Adrenal gland (tissue), 12 donors: ENCODE measurements around the gene NFKB2. TPM values are rescaled to one million over a fixed set of nuclear protein-coding genes. Genes with fewer than 3 reads are reported as not detected.

Experiments
- DNase-seq, 7 donors: peaks; one replicate each; pipeline ENCODE4 v3.0.0-alpha.2; 2019 to 2020
- H3K27ac ChIP-seq, 5 donors: fragments of 200-600 bp; sonication (generic) in 4 of 5; 1 replicate in 3 of 5; 2 replicates in 2 of 5; pipeline versions ENCODE4 v1.5.1 to v1.8.0; 2016 to 2020; ENCODE audit warnings: mild to moderate bottlenecking in 1 of 5
- H3K27me3 ChIP-seq: fragments of 200-600 bp; 2 replicates; pipeline ENCODE4 v1.8.0; 2021
- H3K36me3 ChIP-seq, 2 donors: fragments of 200-600 bp; replicated peaks in 1 of 2; 1 replicate in 1 of 2; 2 replicates in 1 of 2; pipeline versions ENCODE4 v1.5.1 to v1.8.0; 2018 to 2022
- H3K4me1 ChIP-seq, 2 donors: fragments of 200-600 bp; replicated peaks in 1 of 2; 1 replicate in 1 of 2; 2 replicates in 1 of 2; pipeline versions ENCODE4 v1.5.1 to v1.8.0; 2018 to 2021
- H3K4me3 ChIP-seq, 4 donors: fragments of 200-600 bp; sonication (generic) in 3 of 4; one replicate each; pipeline ENCODE4 v1.5.1; 2016 to 2018
- H3K9me3 ChIP-seq, 3 donors: fragments of 200-600 bp; sonication (generic) in 1 of 3; replicated peaks in 1 of 3; 1 replicate in 2 of 3; 2 replicates in 1 of 3; pipeline versions ENCODE4 v1.5.1 to v1.8.0; 2016 to 2021
- CTCF ChIP-seq, 6 experiments: fragments of 450-650 bp in 4 of 6; fragments of 200-600 bp in 2 of 6; sonication (generic) in 1 of 6; IDR thresholded peaks; 1 replicate in 5 of 6; 2 replicates in 1 of 6; pipeline versions ENCODE4 v1.5.1 to v1.8.0; 2016 to 2021; ENCODE audit warnings: antibody characterized with exemption in 6 of 6, mild to moderate bottlenecking in 2 of 6, moderate library complexity in 1 of 6
- POLR2A ChIP-seq, 2 donors: fragments of 450-650 bp; IDR thresholded peaks; one replicate each; pipeline ENCODE4 v1.6.1; 2017; ENCODE audit warnings: antibody characterized with exemption in 2 of 2, mild to moderate bottlenecking in 2 of 2, moderate library complexity in 1 of 2
- WGBS, 4 donors: extraction: QIAGEN DNeasy Blood & Tissue Kit in 2 of 4; methylation state at CpG; one replicate each; pipeline versions ENCODE4 v1.1.5 to v1.1.7; 2013 to 2017; 5-methylcytosine and 5-hydroxymethylcytosine counted together
- intact Hi-C, 2 donors: fragments of 100-400 bp; cut with DNase I; formaldehyde crosslinking; loops; one replicate each; pipeline versions ENCODE4 v1.14.1 to v1.15.0; 2022 to 2023
- polyA plus RNA-seq, 3 donors: library from polyadenylated mRNA; stranded (reverse); fragments of 200-250 nt in 2 of 3; fragments of 350-450 nt in 1 of 3; fragmentation: Illumina TruSeq in 1 of 3; extraction: RNeasy Lipid Tissue Mini Kit (QIAGEN cat#74804) in 1 of 3; gene quantifications; one replicate each; pipeline ENCODE4 v1.2.3, GENCODE V29; 2013 to 2014
- total RNA-seq, 9 donors: library from RNA; depleted of rRNA in 4 of 9; stranded (reverse); fragments of >200 nt in 4 of 9; fragments of 120-200 nt in 1 of 9; fragmentation: NEBNext Ultra II Directional in 1 of 9; extraction: Animal tissue kit (Norgen Biotek cat#: 25700) in 1 of 9; gene quantifications; one replicate each; pipeline versions ENCODE4 v1.1.0 to v1.2.4, GENCODE V29; 2013 to 2023
- donor health status: healthy with polysubstance abuse.
- donor health status: Bipolar disorder and iron deficiency.
- donor health status: DM: yes; HTN: yes; CAD: no.
- donor health status: DM: no; HTN: no; CAD: no.
- donor health status: DM: no; HTN: no; CAD: no.
- donor health status: DM: yes; HTN: yes; CAD: no.

The NFKB2 gene
- total and polyA plus RNA-seq, 12 donors = 14.3 to 92.6 (median 29.6) TPM

GRCh38 chr10:102408728-102409603, 13.5 kb downstream of the NFKB2 start:
- H3K4me1 ChIP-seq = peaks cover 0 to 12% of the 10 kb centered on the region in 2 donors
- no peaks in the 10 kb centered on the region for H3K9me3 ChIP-seq
- H3K36me3 ChIP-seq = no peaks in the 10 kb centered on the region
- WGBS, 4 donors = 0 to 3% (median 1%) methylated on average over 6 to 102 of the region's 103 CpGs
- H3K27me3 ChIP-seq = peaks cover 44% of the 10 kb centered on the region
- TF ChIP-seq POLR2A (IDR thresholded peaks at IDR 0.05) (no peak), CTCF (IDR thresholded peaks at IDR 0.05) (no peak)
- H3K27ac ChIP-seq = peak overlapping the region in 1 of 5 donors; percentile 77
- peak overlapping the region in 1 of 4 donors; percentile 36 for H3K4me3 ChIP-seq
- intact Hi-C loops = no loop called here
- peak in 4 of 7 donors; percentile 18 to 83 (median 41) for DNase-seq

GRCh38 chr10:102409604-102410428, 14.3 kb downstream of the NFKB2 start:
- no peak for DNase-seq
- intact Hi-C loops = no loop called here
- H3K27ac ChIP-seq = peak overlapping the region in 1 of 5 donors; percentile 77

GRCh38 chr10:102410429-102411073, 15.0 kb downstream of the NFKB2 start:
- DNase-seq = peak in 1 of 7 donors; percentile 28
- TF ChIP-seq POLR2A (IDR thresholded peaks at IDR 0.05) = no peak
- H3K9me3 ChIP-seq = no peaks in the 10 kb centered on the region
- H3K27ac ChIP-seq = peak overlapping the region in 1 of 5 donors; percentile 77
- WGBS, 4 donors = 2 to 12% (median 3%) methylated on average over 4 to 48 of the region's 48 CpGs; no CpG with 5 or more reads in 1 of the 4 donors
- H3K27me3 ChIP-seq = peaks cover 44% of the 10 kb centered on the region
- H3K4me3 ChIP-seq = no peak overlapping the region
- no peaks in the 10 kb centered on the region for H3K36me3 ChIP-seq
- H3K4me1 ChIP-seq = peaks cover 0 to 12% of the 10 kb centered on the region in 2 donors
- intact Hi-C loops = no loop called here

More at GRCh38 chr10:102409604-102410428, 14.3 kb downstream of the NFKB2 start:
- Histone ChIP-seq H3K4me1 (peaks cover 0 to 12% of the 10 kb centered on the region in 2 donors), H3K27me3 (peaks cover 44% of the 10 kb centered on the region), H3K4me3 (peak overlapping the region in 1 of 4 donors; percentile 36), H3K36me3 (no peaks in the 10 kb centered on the region), H3K9me3 (no peaks in the 10 kb centered on the region)
- TF ChIP-seq CTCF (IDR thresholded peaks at IDR 0.05) = no peak
- no peak for TF ChIP-seq POLR2A (IDR thresholded peaks at IDR 0.05)
- 20 to 27% (median 24%) methylated on average over 16 to 24 of the region's 24 CpGs for WGBS, 4 donors

GRCh38 chr10:102411341-102412255, 16.1 kb downstream of the NFKB2 start:
- Histone ChIP-seq H3K27me3 (peaks cover 47% of the 10 kb centered on the region), H3K36me3 (no peaks in the 10 kb centered on the region), H3K4me1 (peaks cover 0 to 12% of the 10 kb centered on the region in 2 donors), H3K27ac (no peak overlapping the region), H3K4me3 (no peak overlapping the region), H3K9me3 (no peaks in the 10 kb centered on the region)
- TF ChIP-seq POLR2A (IDR thresholded peaks at IDR 0.05) (no peak), CTCF (IDR thresholded peaks at IDR 0.05) (no peak)
- WGBS, 4 donors = 79 to 88% (median 85%) methylated on average over 9 to 14 of the region's 14 CpGs
- intact Hi-C loops = no loop called here
- DNase-seq = no peak
